C4-2B (cell line): Measurements from ENCODE around the gene CHID1.

ENCODE experiments used
- ZFX ChIP-seq: fragments of 450-650 bp; IDR thresholded peaks from 2 replicates; pipeline ENCODE4 v1.6.1; 2017
- TF ChIP-seq, protein P1 (sequence below): fragments of 450-650 bp; conservative IDR thresholded peaks from 2 replicates; pipeline ENCODE4 v1.5.1; 2017; ENCODE audit warnings: mild to moderate bottlenecking

GRCh38 chr11:929405-929804 is 18.8 kb upstream of the CHID1 start:
- TF ChIP-seq, protein P1, sequence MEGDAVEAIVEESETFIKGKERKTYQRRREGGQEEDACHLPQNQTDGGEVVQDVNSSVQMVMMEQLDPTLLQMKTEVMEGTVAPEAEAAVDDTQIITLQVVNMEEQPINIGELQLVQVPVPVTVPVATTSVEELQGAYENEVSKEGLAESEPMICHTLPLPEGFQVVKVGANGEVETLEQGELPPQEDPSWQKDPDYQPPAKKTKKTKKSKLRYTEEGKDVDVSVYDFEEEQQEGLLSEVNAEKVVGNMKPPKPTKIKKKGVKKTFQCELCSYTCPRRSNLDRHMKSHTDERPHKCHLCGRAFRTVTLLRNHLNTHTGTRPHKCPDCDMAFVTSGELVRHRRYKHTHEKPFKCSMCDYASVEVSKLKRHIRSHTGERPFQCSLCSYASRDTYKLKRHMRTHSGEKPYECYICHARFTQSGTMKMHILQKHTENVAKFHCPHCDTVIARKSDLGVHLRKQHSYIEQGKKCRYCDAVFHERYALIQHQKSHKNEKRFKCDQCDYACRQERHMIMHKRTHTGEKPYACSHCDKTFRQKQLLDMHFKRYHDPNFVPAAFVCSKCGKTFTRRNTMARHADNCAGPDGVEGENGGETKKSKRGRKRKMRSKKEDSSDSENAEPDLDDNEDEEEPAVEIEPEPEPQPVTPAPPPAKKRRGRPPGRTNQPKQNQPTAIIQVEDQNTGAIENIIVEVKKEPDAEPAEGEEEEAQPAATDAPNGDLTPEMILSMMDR, result no peak
- TF ChIP-seq ZFX, result no peak
